HG03097 (cell line): Measurements from ENCODE around the gene ZNF519.
"Not testable (repeated sequence)": the region's sequence is repeated elsewhere in the genome, so short reads cannot be mapped to it uniquely, and the experiment has no call there.

Experiments
- ATAC-seq: cut with Tn5 transposase; IDR thresholded peaks from one replicate; pipeline ENCODE4 v1.9.1; 2021; ENCODE audit not compliant: unreplicated experiment, low FRiP score

The ZNF519 gene

GRCh38 chr18:14132271-14132700, at the start of gene ZNF519:
Gene ZNF519, minus strand, starts transcription at chr18:14132435. Its CDS starts 158 bp downstream, at chr18:14132277.
- ATAC-seq, result peak; percentile 100

GRCh38 chr18:14179306-14179705, 47.1 kb upstream of the ZNF519 start:
- no peak for ATAC-seq

GRCh38 chr18:14178321-14179196, 46.3 kb upstream of the ZNF519 start:
- ATAC-seq, result peak; percentile 94

GRCh38 chr18:14177540-14178320, 45.5 kb upstream of the ZNF519 start:
- not testable (repeated sequence) for ATAC-seq

GRCh38 chr18:14175404-14175803, 43.2 kb upstream of the ZNF519 start:
- not testable (repeated sequence) for ATAC-seq

- no peak for ATAC-seq
Measured at GRCh38 chr18:14174706-14175085, 42.5 kb upstream of the ZNF519 start.

- ATAC-seq, result not testable (repeated sequence)
Measured at GRCh38 chr18:14174002-14174705, 41.9 kb upstream of the ZNF519 start.

- ATAC-seq, result not testable (repeated sequence)
Measured at GRCh38 chr18:14173116-14173951, 41.1 kb upstream of the ZNF519 start.

- ATAC-seq, result not testable (repeated sequence)
Measured at GRCh38 chr18:14172142-14173115, 40.2 kb upstream of the ZNF519 start.

GRCh38 chr18:14171301-14172141, 39.3 kb upstream of the ZNF519 start:
- ATAC-seq, result not testable (repeated sequence)

GRCh38 chr18:14170367-14171036, 38.3 kb upstream of the ZNF519 start:
- not testable (repeated sequence) for ATAC-seq

GRCh38 chr18:14162915-14163314, 30.7 kb upstream of the ZNF519 start:
- ATAC-seq, result not testable (repeated sequence)

- not testable (repeated sequence) for ATAC-seq
Measured at GRCh38 chr18:14151564-14152113, 19.4 kb upstream of the ZNF519 start.

GRCh38 chr18:14150766-14151165, 18.5 kb upstream of the ZNF519 start:
- ATAC-seq, result not testable (repeated sequence)

GRCh38 chr18:14149916-14150420, 17.7 kb upstream of the ZNF519 start:
- not testable (repeated sequence) for ATAC-seq

- not testable (repeated sequence) for ATAC-seq
Measured at GRCh38 chr18:14149121-14149850, 17.1 kb upstream of the ZNF519 start.
